Right forelimb (tissue), 1 donor: ENCODE measurements around the gene CCR3.

ENCODE experiments used
- DNase-seq: peaks from one replicate; pipeline ENCODE4 v3.0.0-alpha.2; 2018

Gene CCR3

GRCh38 chr3:46221938-46222337 lies 20.3 kb upstream of the CCR3 start:
- DNase-seq: no peak

DNA sequence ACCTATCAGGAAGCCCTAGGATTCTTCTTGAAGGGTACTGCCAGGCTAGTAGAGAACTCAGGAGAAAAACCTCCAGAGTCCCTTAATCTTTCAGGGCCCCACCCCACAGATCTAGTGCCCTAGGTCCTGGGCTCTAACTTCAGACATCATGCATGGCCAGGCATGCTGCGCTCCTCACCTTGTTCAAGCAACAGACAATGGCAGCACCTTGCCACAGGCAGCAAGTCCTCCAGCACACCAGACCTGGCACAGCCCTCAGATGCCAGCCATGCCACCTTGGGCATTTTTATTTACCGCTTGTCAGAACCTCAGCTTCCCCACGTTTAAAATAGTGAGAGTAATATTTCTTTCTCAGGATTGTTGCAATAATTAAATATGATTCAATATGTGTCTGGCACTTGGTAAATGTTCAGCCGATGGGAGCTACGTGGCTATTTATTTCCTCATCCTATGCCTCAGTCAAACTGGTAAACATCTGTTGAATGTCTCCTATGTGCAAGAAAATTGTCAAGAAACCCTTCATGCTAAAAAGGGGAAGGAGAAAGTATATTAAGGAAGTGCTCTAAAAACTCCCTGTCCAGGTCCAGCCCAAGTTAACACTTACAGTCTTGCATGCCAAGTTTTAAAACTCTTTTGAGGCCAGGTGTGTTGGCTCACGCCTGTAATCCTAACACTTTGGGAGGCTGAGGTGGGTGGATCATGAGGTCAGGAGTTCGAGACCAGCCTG lies 19.7 kb upstream of the CCR3 start:
- DNase-seq: no peak

- DNase-seq: no peak
These were observed 13.7 kb upstream of the CCR3 start for GRCh38 chr3:46228260-46229242.

DNA sequence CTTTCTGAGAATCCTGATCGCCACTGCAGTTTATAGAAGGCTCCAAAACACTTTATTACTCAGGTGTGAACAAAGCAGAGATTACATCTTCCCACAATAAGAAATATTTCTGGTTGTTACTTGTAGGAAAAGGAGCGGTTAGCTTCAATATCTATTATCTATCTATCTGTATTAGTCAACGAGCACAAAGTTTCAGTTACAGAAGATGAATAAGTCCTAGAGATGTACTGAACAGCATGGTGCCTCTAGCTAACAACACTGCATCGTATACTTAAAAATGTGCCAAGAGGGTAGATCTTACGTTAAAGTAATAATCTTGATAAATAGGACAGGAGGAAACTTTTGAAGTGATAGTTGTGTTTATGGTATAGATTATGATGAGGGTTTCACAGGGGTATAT lies 10.9 kb upstream of the CCR3 start:
- no peak for DNase-seq

- DNase-seq: no peak
These were observed 9.1 kb upstream of the CCR3 start for GRCh38 chr3:46233194-46233593.

- no peak for DNase-seq
These were observed 6.8 kb upstream of the CCR3 start for GRCh38 chr3:46235425-46235824.

GRCh38 chr3:46236294-46237054 lies 5.8 kb upstream of the CCR3 start:
- no peak for DNase-seq

- DNase-seq: no peak
These were observed 3.9 kb upstream of the CCR3 start for GRCh38 chr3:46238386-46238785.

- no peak for DNase-seq
These were observed 2.8 kb upstream of the CCR3 start for GRCh38 chr3:46239301-46239938.

DNA sequence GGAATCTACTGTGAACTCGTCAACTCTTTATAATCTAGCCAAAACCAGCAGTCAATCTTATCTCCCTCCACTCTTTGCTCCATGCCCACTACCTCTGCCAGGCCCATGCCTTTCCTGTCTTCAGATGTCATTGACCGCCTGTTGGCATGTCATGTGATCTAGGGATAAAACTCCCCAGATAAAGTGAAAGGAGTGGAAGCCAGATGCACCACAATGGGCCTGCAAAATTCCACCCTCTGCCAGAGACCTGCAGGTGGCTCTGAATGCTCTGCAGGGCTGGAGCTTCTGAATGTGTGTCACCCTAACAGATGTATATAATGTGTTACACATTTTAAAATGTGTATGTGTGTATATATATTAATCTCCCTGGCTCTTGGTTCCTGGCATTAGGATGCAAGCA lies 2.3 kb upstream of the CCR3 start:
- no peak for DNase-seq

DNA sequence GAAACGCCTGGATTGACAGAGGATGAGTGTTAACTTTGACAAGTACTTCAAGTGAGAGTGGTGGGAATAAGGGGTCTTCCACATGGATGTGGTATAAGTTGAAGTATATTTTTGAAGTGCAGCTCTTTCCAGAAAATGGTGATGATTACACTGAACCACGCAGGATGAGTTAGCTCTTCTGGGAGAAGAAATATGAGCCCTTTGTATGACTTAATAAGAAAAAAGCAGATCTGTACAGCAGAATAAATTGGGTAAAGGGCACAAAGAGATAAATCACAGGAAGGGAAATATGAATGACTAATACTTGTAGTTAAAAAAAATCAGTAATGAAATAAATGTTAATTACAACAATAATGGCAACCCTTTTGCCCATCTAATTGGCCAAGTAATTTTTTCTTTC lies 1.3 kb downstream of the CCR3 start:
- no peak for DNase-seq

GRCh38 chr3:46245146-46245545 lies 2.9 kb downstream of the CCR3 start:
- DNase-seq: no peak

DNA sequence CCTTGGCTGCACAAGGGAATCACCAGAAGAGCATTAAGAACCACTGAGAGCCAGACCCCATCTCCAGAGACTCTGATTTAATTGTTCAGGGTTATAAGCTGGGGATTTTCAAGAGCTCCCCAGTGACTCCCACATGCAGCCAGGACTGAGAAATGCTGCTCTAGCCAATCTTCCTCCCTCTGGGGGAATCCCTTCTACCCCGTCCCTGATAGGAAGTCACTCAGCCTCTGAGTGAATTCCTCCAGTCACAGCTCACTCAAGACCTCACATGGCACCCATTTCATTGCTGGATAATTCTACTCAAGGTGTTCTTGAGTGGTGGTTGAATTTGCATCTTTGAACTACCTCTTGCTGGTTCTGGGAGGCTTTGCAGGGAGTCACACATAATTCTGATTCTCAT lies 10.7 kb downstream of the CCR3 start:
- no peak for DNase-seq

GRCh38 chr3:46258525-46258924 lies 16.3 kb downstream of the CCR3 start:
- DNase-seq: no peak

GRCh38 chr3:46261926-46262594 lies 19.8 kb downstream of the CCR3 start:
- DNase-seq: no peak

GRCh38 chr3:46264002-46264401 lies 21.7 kb downstream of the CCR3 start:
- no peak for DNase-seq

- DNase-seq: no peak
These were observed 24.3 kb downstream of the CCR3 start for GRCh38 chr3:46266598-46266997.

DNA sequence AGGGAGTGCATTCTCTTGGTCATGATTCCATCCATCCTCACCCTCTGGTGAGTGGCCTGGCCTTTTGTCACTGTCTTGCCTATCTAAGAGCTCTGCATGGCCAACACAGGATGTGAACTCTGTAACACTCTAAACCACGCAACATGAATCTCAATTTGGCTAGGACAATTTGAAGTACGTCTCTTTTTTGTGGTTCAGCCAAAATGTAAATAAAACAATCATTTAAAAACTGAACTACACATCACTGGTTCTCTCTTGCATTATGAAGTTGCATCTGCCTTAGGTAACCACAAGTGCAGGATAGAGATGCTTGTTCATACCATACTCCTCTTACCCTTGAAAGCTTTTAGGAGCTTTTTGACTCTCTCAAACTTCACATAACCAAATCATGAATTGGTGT lies 27.3 kb downstream of the CCR3 start:
- no peak for DNase-seq

DNA sequence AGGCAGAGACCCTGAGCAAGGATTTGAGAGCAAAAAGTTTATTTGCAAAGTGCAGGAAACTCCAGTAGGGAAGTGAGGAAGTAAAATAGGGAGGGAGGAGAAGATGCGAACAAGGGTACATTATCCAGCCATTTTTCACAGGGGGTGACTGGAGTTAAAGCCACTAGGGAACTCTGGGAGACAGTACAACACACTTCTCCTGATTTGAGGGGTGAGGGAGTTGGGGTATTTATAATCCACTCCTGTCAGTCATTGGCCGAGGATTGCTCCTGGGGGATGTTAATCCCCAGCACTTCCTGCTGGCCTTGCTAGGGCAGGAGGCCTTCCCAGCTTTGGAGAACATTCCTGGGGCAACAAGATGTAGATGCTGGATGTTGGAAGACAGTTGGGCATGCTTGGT lies 28.2 kb downstream of the CCR3 start:
- no peak for DNase-seq

GRCh38 chr3:46271209-46271745 lies 29.0 kb downstream of the CCR3 start:
- DNase-seq: no peak

DNA sequence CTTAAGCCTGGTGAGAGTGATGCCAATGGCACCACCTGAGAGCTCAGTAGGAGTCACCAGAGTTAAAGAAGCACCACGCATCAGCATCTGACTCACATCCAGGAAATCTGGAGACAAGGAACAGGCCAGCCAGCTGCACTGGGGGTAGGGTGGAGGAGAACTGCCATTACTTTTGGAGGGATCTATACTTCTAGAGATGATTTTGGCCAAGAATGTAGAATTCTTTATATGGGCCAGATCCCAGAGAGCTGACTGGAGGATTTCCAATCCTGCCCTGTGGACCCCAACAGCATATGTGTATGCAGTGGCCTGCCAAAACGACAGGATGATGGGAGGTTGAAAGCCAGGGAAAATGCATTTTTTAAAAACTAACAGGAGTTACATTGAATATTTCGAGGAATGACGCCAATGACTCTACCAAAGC lies 29.8 kb downstream of the CCR3 start:
- peak; percentile 61 for DNase-seq
